Stimulated activated naive CD8-positive, alpha-beta T cell treated with anti-CD3 and anti-CD28 coated beads, Interleukin-15, Interleukin-2, amounts not matched to agents 100 ng/mL and 50 ng/mL, for 24 hours (primary cell): ENCODE measurements around the gene SPINT3.
"Not testable (repeated sequence)": the region's sequence is repeated elsewhere in the genome, so short reads cannot be mapped to it uniquely, and the experiment has no call there.

Experiments
- H3K27ac Mint-ChIP-seq: one replicate; pipeline ENCODE4 v1.8.0; 2021; ENCODE audit warnings: mild to moderate bottlenecking, mixed read lengths
- H3K27me3 Mint-ChIP-seq: one replicate; pipeline ENCODE4 v1.8.0; 2021; ENCODE audit warnings: mixed read lengths
- H3K36me3 Mint-ChIP-seq: one replicate; pipeline ENCODE4 v1.8.0; 2021; ENCODE audit warnings: low read depth, mixed read lengths
- H3K4me1 Mint-ChIP-seq: one replicate; pipeline ENCODE4 v1.8.0; 2021; ENCODE audit warnings: low read depth, mixed read lengths
- H3K4me3 Mint-ChIP-seq: one replicate; pipeline ENCODE4 v1.8.0; 2021; ENCODE audit warnings: mild to moderate bottlenecking, mixed read lengths
- H3K9me3 Mint-ChIP-seq: one replicate; pipeline ENCODE4 v1.8.0; 2021; ENCODE audit warnings: mixed read lengths

Gene SPINT3

DNA sequence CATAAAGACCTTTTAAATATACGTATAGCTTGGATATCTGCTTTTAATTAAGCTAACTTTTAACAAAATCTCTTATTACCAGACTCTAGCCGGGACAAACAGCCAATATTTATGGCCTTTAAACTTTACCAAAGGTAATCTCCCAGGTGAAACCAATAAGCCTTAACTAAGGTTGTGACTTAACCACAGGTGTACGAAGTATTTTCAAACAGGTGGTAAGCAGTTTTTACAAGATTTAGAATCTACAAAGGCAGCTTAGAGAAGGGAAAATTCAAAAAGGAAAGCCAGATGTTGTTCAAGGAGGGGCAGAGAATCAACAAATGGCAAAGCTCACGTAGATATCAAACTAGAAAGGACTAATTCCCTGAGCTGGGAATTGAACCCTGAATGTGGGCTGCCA is 30.0 kb downstream of the SPINT3 start:
- Mint-ChIP-seq H3K9me3 (no peaks in the 10 kb centered on the region), H3K27me3 (peaks cover 62% of the 10 kb centered on the region), H3K4me1 (no peaks in the 10 kb centered on the region), H3K36me3 (no peaks in the 10 kb centered on the region), H3K27ac (no peak overlapping the region), H3K4me3 (no peak overlapping the region)

DNA sequence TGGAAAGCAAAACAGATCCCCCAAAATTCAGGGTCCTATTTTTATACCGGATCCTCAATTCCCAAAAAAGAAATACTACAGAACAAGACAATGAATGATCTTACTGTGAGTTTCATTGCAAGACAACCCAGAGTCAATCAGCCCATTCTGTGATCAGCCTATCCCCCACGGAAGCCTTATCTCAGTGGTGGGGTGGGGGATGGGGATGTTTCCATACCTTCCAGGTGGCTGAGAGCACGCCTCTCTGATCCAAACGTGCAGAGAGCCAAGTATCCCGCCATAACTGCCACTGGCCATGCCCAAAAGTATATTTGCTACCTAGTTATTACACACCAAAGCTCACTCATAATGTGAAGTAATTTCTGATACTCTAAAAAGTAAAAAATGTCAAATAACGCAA is 30.7 kb downstream of the SPINT3 start:
- Mint-ChIP-seq H3K27me3 (peaks cover 66% of the 10 kb centered on the region), H3K4me1 (no peaks in the 10 kb centered on the region), H3K36me3 (no peaks in the 10 kb centered on the region), H3K4me3 (no peak overlapping the region), H3K27ac (no peak overlapping the region), H3K9me3 (no peaks in the 10 kb centered on the region)

- Mint-ChIP-seq H3K4me1 (no peaks in the 10 kb centered on the region), H3K9me3 (no peaks in the 10 kb centered on the region), H3K27me3 (peaks cover 47% of the 10 kb centered on the region), H3K27ac (no peak overlapping the region), H3K36me3 (no peaks in the 10 kb centered on the region), H3K4me3 (no peak overlapping the region)
Measured at GRCh38 chr20:45479822-45480221, 35.6 kb downstream of the SPINT3 start.

- not testable (repeated sequence) for H3K36me3 Mint-ChIP-seq, H3K4me3 Mint-ChIP-seq, H3K9me3 Mint-ChIP-seq, H3K27ac Mint-ChIP-seq, H3K4me1 Mint-ChIP-seq
- peaks cover 30% of the 10 kb centered on the region for H3K27me3 Mint-ChIP-seq
Measured at GRCh38 chr20:45477530-45478148, 37.8 kb downstream of the SPINT3 start.

GRCh38 chr20:45472286-45472685 is 43.1 kb downstream of the SPINT3 start:
- H3K36me3 Mint-ChIP-seq, H3K9me3 Mint-ChIP-seq, H3K4me3 Mint-ChIP-seq, H3K27ac Mint-ChIP-seq: not testable (repeated sequence)
- peaks cover 20% of the 10 kb centered on the region for H3K27me3 Mint-ChIP-seq
- H3K4me1 Mint-ChIP-seq: peaks cover 13% of the 10 kb centered on the region

GRCh38 chr20:45470937-45471336 is 44.5 kb downstream of the SPINT3 start:
- no peaks in the 10 kb centered on the region for H3K36me3 Mint-ChIP-seq
- H3K4me1 Mint-ChIP-seq: peaks cover 13% of the 10 kb centered on the region
- peaks cover 26% of the 10 kb centered on the region for H3K27me3 Mint-ChIP-seq
- peak overlapping the region; percentile 67 for H3K4me3 Mint-ChIP-seq
- H3K9me3 Mint-ChIP-seq: no peaks in the 10 kb centered on the region
- H3K27ac Mint-ChIP-seq: peak overlapping the region; percentile 23

GRCh38 chr20:45470262-45470931 is 45.0 kb downstream of the SPINT3 start:
- Mint-ChIP-seq H3K9me3 (no peaks in the 10 kb centered on the region), H3K4me1 (peaks cover 13% of the 10 kb centered on the region), H3K27me3 (peaks cover 27% of the 10 kb centered on the region), H3K27ac (peak overlapping the region; percentile 23), H3K4me3 (peak overlapping the region; percentile 67), H3K36me3 (no peaks in the 10 kb centered on the region)

GRCh38 chr20:45469336-45470261 is 45.8 kb downstream of the SPINT3 start, which contains the start of gene WFDC2:
WFDC2 (plus strand) TSS chr20:45469753; CDS start chr20:45469782, 29 bp downstream.
- H3K27ac Mint-ChIP-seq: no peak within 1 kb of the TSS
- H3K36me3 Mint-ChIP-seq: no peaks in the 10 kb centered on the region
- peaks cover 13% of the 10 kb centered on the region for H3K4me1 Mint-ChIP-seq
- peak within 1 kb of the TSS; percentile 67 for H3K4me3 Mint-ChIP-seq
- no peaks in the 10 kb centered on the region for H3K9me3 Mint-ChIP-seq
- H3K27me3 Mint-ChIP-seq: peaks cover 27% of the 10 kb centered on the region

DNA sequence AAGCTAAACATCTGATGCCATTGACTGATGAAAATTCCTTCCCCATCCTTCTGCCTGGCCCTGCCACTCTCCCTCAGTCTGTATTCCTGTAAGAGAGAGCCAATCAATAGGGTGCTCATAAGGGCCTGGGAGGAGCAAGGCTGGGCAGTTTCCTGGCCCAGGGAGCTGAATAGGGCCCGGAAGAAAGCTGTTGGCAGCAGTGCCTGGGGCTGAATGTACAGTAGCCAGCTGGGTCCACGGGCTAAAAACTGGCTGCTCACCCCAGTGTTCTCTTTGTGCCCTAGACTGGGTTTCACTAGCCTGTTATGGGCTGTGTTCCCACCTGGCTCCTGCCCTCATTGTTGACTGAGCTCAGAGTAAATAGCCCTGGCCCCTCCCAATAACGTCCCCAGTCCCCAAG is 47.6 kb downstream of the SPINT3 start:
- Mint-ChIP-seq H3K27me3 (peaks cover 27% of the 10 kb centered on the region), H3K4me3 (no peak overlapping the region), H3K9me3 (no peaks in the 10 kb centered on the region), H3K36me3 (no peaks in the 10 kb centered on the region), H3K4me1 (peaks cover 13% of the 10 kb centered on the region), H3K27ac (no peak overlapping the region)

DNA sequence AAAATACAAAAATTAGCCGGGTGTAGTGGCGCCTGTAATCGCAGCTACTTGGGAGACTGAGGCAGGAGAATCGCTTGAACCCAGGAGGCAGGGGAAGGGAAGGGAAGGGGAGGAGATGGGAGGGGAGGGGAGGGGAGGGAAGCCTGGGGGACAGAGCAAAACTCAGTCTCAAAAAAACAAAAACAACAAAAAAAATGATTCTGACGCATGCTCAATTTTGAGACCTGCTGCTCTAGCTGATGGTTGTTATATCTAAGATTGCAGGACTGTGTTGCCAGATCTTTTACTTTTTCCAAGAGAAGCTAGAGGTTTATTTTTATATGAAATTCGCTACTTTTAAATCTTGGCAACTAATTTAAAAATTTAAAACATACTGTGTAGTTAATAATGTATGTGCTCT is 48.2 kb downstream of the SPINT3 start:
- Mint-ChIP-seq H3K27ac (no peak overlapping the region), H3K4me3 (no peak overlapping the region), H3K9me3 (no peaks in the 10 kb centered on the region), H3K27me3 (peaks cover 27% of the 10 kb centered on the region), H3K4me1 (peaks cover 13% of the 10 kb centered on the region), H3K36me3 (no peaks in the 10 kb centered on the region)

GRCh38 chr20:45465491-45466266 is 49.7 kb downstream of the SPINT3 start:
- H3K4me1 Mint-ChIP-seq: peaks cover 16% of the 10 kb centered on the region
- peaks cover 34% of the 10 kb centered on the region for H3K27me3 Mint-ChIP-seq
- H3K4me3 Mint-ChIP-seq: no peak overlapping the region
- H3K27ac Mint-ChIP-seq: no peak overlapping the region
- H3K9me3 Mint-ChIP-seq: no peaks in the 10 kb centered on the region
- no peaks in the 10 kb centered on the region for H3K36me3 Mint-ChIP-seq

GRCh38 chr20:45463709-45464108 is 51.7 kb downstream of the SPINT3 start:
- H3K4me3 Mint-ChIP-seq: no peak overlapping the region
- peaks cover 22% of the 10 kb centered on the region for H3K27me3 Mint-ChIP-seq
- H3K27ac Mint-ChIP-seq: no peak overlapping the region
- no peaks in the 10 kb centered on the region for H3K36me3 Mint-ChIP-seq
- H3K4me1 Mint-ChIP-seq: peaks cover 9% of the 10 kb centered on the region
- no peaks in the 10 kb centered on the region for H3K9me3 Mint-ChIP-seq

DNA sequence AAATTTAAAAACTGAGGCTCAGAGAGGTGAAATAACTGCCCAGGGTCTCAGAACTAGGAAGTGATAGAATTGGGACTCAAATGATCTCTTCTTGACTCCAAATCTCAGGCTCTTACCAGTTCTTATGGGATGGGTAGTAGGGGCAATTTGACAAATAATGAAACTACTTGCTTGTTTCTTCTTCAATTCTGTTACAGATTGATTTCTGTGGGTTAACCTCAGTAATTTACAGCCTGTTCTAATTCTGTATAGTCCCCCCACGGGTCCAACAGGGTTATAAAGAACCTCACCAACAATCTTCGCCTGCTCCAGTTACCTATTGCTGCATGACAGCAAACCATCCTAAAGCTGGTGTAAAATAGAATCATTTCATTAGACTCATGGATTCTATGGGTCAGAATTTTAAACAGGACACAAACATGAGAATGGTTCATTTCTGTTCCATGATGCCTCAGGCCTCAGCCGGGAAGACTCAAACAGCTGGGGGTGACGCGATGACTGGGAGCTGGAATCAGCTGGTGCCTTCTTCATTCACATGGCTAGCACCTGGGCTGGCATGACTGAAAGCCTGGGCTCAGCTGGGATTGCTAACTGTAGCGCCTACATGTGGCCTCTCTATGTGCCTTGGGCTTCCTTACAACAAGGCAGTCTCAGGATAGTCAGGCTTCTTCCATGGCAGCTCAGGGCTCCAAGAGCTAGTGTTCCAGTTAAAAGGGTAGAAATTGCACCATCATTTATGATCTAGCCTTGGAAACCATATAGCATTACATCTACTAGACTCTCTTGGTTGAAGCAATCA is 52.5 kb downstream of the SPINT3 start:
- H3K9me3 Mint-ChIP-seq: no peaks in the 10 kb centered on the region
- H3K4me1 Mint-ChIP-seq: peaks cover 9% of the 10 kb centered on the region
- peaks cover 15% of the 10 kb centered on the region for H3K27me3 Mint-ChIP-seq
- H3K4me3 Mint-ChIP-seq: no peak overlapping the region
- no peaks in the 10 kb centered on the region for H3K36me3 Mint-ChIP-seq
- no peak overlapping the region for H3K27ac Mint-ChIP-seq
